D341Med (cell line): Measurements from ENCODE around the gene DOC2B.
"Not testable (repeated sequence)": the region's sequence is repeated elsewhere in the genome, so short reads cannot be mapped to it uniquely, and the experiment has no call there.

Source experiments
- DNase-seq: peaks from one replicate; pipeline ENCODE4 v3.0.0; 2012; ENCODE audit warnings: low spot score

The DOC2B gene

DNA sequence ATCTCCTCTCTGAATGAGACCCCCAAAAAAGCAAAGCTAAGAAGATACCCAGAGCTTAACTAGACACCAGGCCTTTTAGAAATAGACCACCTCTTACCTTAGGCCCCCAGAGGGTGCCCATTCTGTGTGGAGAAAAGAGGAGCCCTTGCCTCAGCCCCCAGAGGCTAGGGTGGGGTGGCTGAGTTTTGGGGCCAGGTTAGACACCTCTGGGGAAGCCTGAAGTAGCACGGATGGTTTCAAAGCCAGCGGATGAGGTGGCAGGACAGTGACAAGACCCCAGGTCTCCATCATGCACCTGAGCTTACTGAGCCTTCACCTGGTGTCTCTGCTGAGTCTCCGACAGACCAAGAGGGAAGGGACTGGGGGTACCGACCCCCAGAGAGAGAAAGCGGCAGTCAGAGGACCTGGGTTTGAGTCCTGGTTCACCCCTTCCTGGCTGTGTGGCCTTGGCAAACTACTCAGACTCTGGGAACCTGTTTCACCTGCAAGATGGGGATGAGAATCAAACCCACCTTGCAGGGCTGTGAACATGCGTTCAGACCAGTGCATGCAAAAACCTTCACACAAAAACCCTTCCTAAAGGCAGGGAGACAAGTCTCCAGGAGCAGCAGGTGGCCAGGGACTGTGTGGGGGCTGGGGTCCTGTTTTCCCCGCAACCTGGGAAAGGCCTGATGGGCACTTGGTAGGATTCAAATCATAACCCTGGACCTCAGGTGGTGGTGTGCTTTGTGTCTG lies 36.3 kb downstream of the DOC2B start:
- no peak for DNase-seq

DNA sequence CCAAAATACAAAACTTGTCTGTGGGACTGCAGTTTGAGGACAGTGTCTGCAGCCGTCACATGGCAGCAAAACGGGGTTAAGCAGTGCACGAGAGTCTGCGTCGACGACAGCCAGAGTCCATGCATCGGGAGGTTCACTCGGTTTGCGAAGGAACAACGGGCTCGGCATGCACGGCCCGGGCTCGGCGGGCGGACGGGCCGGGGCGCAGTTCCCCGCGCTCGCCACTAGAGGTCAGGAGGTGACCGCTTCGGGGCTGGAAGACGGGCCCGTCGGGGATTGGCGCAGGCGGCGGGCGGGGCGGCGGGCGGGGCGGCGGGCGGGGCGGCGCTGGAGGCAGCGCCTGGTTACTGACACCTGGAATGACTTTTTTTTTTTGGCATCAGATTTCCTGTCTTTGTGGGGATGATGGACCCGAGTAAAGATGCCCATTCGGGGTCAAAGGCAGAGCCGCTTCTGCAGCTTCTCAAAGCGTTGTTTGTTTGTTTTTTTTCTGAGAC lies 37.6 kb downstream of the DOC2B start:
- peak; percentile 88 for DNase-seq

DNA sequence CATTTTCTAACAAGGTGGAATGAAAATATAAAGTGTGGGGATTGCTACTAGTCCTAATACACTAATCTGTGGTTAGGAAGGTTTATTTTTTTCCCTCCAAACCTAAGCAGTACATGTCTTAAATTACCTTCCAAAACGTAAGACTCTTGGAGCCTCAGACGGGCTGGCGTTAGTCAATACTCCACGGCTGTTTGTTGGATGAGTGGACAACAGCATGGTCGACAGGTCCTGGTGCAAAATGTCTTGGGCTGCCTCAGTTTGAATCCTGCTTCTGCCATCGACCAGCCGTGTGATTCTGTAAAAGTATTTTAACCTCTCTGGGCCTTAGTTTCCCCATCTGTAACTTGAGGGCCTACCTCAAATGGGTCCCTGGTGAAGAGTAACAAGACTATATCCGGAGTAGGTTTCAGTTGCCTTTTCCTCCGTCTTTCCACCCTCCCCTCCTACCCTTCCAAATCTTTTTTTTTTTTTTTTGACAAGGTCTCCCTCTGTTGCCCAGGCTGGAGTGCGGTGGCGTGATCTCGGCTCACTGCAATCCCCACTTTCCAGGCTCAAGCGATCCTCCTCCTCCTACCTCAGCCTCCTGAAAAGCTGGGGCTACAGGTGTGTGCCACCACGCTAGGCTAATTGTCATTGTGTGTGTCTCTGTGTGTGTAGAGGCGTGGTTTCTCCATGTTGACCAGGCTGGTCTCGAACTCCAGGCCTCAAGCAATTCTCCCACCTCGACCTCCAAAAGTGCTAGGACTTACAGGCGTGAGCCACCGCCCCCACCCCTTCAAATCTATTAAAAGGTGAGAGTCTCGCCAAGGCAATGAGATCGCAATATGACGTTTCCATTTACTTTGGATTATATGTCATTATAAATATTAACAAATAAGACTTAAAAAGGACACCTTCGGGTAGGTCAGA lies 38.3 kb downstream of the DOC2B start:
- no peak for DNase-seq

DNA sequence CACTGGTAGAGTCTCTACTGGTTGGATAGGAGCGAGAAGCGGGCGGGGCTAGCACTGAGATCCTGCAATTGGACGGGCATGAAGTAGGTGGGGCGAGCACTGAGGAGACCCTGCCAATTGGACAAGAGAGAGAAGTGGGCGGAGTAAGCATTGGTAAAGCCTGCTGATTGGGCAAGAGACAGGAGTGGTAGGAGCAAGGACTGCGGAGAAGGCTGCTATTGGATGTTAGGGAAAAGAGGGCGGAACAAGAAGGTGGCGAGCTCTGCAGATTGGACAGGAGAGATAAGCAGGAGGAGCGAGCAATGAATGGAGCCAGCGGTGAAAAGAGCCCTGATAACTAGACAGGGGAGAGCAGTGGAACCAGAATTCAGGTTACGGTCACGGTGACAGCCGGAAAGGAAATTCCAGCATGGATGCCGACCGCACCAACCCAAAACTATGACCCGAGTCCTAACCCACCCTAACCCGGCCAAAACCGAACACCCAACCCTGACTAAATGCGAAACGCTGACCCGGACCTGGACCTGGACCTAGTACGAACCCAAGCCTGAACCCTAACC lies 39.3 kb downstream of the DOC2B start:
- DNase-seq = no peak

DNA sequence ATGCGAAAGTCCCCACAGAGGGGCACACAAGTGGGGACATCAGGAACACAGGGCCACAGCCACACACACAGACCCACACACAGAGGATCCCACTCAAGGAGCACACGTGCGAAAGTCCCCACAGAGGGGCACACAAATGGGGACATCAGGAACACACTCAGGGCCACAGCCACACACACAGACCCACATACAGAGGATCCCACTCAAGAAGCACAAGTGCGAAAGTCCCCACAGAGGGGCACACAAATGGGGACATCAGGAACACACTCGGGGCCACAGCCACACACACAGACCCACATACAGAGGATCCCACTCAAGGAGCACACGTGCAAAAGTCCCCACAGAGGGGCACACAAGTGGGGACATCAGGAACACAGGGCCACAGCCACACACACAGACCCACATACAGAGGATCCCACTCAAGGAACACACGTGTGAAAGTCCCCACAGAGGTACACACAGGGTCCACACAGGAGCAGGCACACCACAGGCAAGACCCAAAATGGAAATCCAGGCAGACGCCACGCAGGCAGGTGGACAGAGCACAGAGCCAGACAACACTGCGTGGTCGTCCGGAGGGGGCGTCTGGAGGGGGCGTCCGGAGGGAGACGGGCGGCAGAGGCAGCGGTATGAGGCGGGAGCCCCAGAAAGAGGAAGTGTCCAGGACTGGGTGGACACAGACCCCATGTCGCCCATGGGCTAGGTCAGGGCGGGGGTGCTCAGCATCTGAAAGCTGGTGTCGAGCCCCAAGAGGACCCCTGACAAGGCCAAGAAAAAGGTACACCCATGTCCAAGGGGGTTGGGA lies 41.8 kb downstream of the DOC2B start:
- not testable (repeated sequence) for DNase-seq

DNA sequence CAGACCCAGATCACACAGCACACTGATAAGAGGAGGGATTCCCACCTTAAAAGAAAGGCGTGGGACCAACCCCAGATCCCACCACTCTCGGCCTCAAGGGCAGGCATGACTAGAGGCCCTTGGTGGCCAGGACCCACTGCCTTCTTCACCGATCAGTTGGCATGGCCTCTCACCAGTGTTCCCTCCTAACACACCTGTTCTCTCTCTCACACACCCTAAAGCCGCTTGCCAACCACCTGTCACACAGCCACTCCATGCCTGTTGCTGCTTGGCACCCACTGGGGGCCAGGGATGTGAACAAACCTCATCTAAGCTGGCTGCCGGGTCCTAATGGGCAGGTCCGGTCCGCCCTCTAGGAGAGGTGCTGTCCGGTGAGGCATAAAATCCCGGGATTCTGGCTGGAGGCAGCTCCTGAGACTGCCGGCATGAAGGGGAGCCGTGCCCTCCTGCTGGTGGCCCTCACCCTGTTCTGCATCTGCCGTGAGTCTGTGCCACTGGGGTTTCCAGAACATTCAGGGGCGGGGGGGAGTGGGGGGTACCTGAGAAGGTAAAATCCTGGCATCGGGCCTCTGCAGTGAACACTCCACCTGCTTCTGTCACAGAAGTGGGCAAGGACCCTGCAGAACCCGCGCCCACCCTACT lies 44.2 kb downstream of the DOC2B start, which contains the start of gene SCGB1C2:
Gene SCGB1C2, plus strand, starts transcription at position 404 of the 642 bp plus-strand sequence. Its CDS starts 22 bp downstream, at position 426.
- DNase-seq = not testable (repeated sequence)

DNA sequence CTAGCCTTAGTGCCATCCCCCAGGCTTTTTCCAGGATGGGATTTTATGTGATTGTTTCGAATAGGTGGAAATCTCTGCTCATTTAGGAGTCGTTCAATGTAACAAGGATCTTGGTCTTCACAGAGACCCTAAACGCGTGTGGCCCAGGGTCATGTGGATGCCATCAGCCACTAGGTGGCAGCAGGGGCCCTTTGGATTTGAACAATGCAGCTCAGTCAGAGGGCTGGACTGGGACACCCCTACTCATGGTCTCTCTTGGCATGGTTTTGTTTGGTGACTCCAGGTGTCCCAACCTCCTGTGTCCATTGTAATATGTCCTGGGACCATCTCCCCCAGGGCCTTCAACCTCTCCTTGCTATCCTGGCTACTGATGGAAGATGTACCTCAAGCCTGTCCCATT lies 44.9 kb downstream of the DOC2B start:
- DNase-seq = not testable (repeated sequence)

DNA sequence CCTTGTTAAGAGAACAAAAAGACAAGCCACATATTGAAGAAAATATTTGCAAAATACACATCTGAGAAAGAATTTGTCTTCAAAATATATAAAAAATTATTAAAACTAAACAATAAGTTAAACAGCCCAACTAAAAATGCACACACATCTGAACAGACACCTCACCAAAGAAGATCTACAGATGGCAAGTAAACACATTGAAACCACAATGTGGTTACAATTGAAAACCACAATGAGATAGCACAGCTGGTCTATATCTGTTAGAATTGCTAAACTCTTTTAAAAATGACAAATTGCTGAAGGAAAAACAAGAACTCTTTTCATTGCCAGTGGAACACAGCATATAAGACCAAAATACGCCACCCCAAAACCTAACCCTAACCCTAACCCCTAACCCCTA lies 45.6 kb downstream of the DOC2B start:
- not testable (repeated sequence) for DNase-seq

DNA sequence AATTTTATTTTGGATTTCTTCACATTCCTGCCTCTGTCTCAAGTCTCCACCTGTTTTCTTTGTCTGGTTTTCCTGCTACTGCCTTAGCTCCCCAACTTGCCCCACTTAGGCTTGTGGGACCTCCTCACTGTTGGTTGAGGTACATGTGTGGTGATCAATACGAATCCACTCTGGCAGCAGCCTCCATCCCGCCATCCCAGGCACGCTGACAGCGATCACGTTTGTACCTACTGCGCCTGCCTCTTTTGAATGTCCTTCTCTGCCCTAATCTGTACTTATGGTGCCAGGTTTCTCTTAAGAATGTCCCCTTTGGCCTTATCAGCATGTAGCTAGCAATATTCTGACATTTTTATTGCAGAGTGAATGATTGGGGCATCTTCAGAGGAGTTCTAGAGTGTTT lies 46.4 kb downstream of the DOC2B start:
- not testable (repeated sequence) for DNase-seq

DNA sequence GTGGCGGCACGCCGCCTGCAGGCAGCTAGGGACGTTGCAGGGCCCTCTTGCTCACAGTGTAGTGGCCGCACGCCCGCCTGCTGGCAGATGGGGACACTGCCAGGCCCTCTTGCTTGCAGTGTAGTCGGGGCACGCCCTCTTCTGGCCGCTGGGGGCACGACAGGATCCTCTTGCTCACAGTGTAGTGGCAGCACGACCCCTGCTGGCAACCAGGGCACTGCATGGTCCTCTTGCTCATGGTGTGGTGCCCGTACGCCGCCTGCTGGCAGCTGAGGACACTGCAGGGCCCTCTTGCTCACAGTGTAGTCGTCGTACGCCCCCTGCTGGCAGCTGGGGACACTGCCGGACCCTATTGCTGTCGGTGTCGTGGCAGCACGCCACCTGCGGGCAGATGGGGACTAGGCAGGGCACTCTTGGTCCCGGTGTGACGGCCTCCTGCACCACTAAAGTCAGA lies 47.1 kb downstream of the DOC2B start:
- not testable (repeated sequence) for DNase-seq

DNA sequence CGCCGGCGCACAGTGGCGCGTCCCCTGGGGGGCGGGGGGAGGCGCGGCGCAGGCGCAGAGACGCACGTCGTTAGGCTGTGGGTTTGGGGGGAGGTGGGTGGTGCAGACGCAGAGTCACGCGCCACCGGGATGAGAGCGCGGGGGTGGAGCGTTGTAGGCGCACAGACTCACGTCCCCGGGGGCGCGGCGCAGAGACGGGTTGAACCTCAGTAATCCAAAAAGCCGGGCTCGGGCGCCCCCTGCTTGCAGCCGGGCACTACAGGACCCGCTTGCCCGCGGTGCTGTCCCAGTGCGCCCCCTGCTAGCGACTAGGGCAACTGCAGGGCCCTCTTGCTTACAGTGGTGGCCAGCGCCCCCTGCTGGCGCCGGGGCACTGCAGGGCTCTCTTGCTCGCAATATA lies 47.5 kb downstream of the DOC2B start:
- not testable (repeated sequence) for DNase-seq

DNA sequence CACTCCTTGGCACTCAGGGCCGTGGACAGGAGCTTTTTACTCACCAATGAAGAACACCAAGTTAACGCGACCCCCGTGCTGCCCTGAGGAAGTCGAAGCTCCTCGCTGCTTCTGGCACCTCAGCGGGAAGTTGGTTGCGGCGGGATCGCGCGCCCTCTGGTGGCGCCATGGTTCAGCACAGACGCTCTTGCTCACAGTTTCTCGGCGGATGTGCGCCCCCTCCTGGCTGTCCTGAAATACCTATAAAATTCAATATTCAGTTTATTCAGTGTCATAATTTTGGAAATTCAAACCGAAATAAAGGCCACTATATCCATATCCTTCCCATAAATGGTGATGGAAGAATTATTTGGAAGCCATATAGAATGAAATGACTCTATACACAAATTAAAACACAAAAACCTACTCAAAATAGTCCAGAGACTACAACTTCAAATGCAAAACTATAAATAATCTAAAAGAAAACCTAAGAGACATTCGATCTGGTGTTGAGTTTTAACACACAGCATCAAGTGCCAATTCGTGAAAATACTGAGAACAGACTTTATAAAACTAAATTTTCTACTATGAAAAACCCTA lies 63.0 kb downstream of the DOC2B start:
- DNase-seq = not testable (repeated sequence)

DNA sequence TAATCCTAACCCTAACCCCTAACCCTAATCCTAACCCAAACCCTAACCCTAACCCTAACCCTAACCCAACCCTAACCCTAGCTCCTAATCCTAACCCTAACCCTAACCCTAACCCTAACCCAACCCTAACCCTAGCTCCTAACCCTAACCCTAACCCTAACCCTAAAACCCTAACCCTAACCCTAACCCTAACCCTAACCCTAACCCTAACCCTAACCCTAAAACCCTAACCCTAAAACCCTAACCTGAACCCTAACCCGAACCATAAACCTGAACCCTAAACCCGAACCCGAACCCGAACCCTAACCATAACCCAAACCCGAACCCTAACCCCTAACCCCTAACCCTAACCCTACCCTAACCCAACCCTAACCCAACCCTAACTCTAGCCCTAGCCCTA lies 68.3 kb downstream of the DOC2B start:
- not testable (repeated sequence) for DNase-seq
